ENCODE results near the gene IFITM1. TPM values are rescaled to one million over a fixed set of nuclear protein-coding genes. Genes with fewer than 3 reads are reported as not detected.

The IFITM1 gene
- total and polyA plus RNA-seq, 2 donors, result 206 to 463 TPM

DNA sequence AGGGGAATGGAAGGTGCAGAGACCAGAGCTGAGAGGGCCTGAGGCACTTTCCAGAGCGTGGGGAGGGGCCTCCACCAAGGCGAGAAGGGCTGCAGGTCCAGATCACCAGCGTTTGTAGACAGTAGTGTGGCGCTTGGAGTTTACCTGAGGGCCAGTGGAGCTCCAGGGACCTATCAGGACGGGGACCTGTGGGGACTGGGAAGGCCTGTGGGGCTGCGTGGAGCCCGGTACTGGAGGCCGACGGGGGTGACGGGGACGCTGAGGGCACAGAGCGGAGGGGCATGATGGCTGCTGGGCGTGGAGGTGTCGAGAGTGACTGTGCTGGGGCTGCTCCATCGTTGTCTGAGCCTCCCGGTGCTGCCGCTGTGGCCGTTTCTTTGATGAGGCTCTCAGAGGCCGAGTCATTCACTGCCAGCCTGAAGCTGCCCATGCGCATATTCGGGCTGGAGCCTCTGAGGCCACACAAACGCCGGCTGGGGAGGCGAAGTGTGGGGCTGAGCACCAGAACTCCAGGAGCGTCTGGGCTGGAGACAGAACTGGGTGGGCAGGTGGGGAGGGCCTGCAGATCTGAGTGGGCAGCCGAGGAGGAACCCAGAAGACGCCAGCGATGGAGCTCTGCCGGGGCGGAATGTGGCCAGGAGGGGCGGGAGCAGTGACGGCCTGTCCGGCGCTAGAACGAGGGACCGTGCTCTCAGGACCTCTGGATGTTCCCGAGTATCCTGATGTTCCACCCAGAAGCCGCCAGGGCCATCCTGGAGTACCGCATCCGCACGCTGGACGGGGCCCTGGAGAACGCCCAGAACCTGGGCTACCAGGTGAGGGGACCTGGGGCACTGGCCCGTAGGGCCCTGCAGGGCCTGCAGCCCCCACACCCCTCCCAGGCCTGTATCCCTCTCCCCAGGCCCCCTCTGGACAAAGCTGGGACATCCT lies 22.3 kb upstream of the IFITM1 start:
- no peak for DNase-seq (ENCODE audit: low read depth in 6 of 9, low spot score in 9 of 9)
- H3K4me3 ChIP-seq (ENCODE audit: low read length in 2 of 2), result no peak overlapping the region
- H3K36me3 ChIP-seq (ENCODE audit: control insufficient read depth in 2 of 2, insufficient read depth in 2 of 2, low read length in 1 of 2), result peaks cover 12 to 42% of the 10 kb centered on the region in 2 donors
- peaks cover 0 to 18% of the 10 kb centered on the region in 2 donors for H3K27me3 ChIP-seq (ENCODE audit: control insufficient read depth in 2 of 2, insufficient read depth in 1 of 2, low read length in 1 of 2)
- 97% methylated on average over 44 of the region's 44 CpGs for WGBS
- H3K9me3 ChIP-seq (ENCODE audit: control insufficient read depth in 2 of 2, insufficient read depth in 1 of 2, low read length in 1 of 2), result no peaks in the 10 kb centered on the region
- H3K4me1 ChIP-seq (ENCODE audit: control insufficient read depth in 2 of 2, insufficient read depth in 2 of 2, low read length in 2 of 2), result peaks cover 12 to 65% of the 10 kb centered on the region in 2 donors
- H3K27ac ChIP-seq (ENCODE audit: low read depth in 1 of 2, low read length in 1 of 2), result peak overlapping the region in 1 of 2 donors; percentile 93

DNA sequence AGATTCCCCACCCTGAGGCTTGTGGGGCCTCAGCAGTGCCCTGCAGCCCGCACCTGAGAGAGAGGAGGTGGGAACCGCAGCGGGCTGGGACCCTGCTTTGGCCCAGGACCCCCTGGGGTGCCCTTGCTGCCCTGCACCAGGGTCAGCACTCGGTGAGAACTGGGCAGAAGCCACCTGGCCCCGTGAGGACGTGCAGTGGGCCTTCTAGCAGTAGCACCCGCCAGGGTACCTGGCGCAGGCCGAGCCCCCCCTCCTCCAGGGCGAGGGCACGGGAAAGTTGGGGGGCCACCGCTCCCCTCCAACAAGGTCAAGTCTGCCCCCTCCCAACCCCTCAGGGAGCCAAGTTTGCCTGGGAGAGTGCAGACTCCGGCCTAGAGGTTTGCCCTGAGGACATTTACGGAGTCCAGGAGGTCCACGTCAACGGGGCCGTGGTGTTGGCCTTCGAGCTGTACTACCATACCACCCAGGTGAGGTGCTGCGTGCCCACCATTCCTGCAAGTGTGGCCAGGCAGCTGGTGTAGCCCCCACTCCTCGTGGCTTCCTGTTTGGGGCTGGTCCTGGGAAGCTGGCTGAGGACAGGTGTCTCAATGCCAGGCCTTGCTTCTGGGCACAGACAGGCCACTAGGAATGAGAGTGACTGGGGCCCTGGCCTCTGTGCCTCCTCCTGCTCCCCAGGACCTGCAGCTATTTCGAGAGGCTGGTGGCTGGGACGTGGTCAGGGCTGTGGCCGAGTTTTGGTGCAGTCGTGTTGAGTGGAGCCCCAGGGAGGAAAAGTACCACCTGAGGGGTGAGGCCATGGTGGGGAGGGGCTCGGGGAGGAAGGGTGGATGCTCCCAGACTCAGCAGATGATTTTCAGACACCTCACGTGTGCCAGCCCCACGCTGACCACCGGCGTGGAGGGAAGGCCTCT lies 21.4 kb upstream of the IFITM1 start:
- WGBS, result 94% methylated on average over 29 of the region's 29 CpGs
- no peak overlapping the region for H3K27ac ChIP-seq (ENCODE audit: low read depth in 1 of 2, low read length in 1 of 2)
- peaks cover 0 to 12% of the 10 kb centered on the region in 2 donors for H3K27me3 ChIP-seq (ENCODE audit: control insufficient read depth in 2 of 2, insufficient read depth in 1 of 2, low read length in 1 of 2)
- DNase-seq (ENCODE audit: low read depth in 6 of 9, low spot score in 9 of 9), result no peak
- H3K4me3 ChIP-seq (ENCODE audit: low read length in 2 of 2), result no peak overlapping the region
- H3K9me3 ChIP-seq (ENCODE audit: control insufficient read depth in 2 of 2, insufficient read depth in 1 of 2, low read length in 1 of 2), result no peaks in the 10 kb centered on the region
- peaks cover 12 to 40% of the 10 kb centered on the region in 2 donors for H3K36me3 ChIP-seq (ENCODE audit: control insufficient read depth in 2 of 2, insufficient read depth in 2 of 2, low read length in 1 of 2)
- peaks cover 10 to 66% of the 10 kb centered on the region in 2 donors for H3K4me1 ChIP-seq (ENCODE audit: control insufficient read depth in 2 of 2, insufficient read depth in 2 of 2, low read length in 2 of 2)

GRCh38 chr11:293271-293851 lies 20.5 kb upstream of the IFITM1 start:
- H3K4me3 ChIP-seq (ENCODE audit: low read length in 2 of 2), result no peak overlapping the region
- DNase-seq (ENCODE audit: low read depth in 6 of 9, low spot score in 9 of 9), result no peak
- H3K27me3 ChIP-seq (ENCODE audit: control insufficient read depth in 2 of 2, insufficient read depth in 1 of 2, low read length in 1 of 2), result peaks cover 0 to 9% of the 10 kb centered on the region in 2 donors
- H3K9me3 ChIP-seq (ENCODE audit: control insufficient read depth in 2 of 2, insufficient read depth in 1 of 2, low read length in 1 of 2), result no peaks in the 10 kb centered on the region
- WGBS, result 95% methylated on average over 18 of the region's 18 CpGs
- peaks cover 10 to 66% of the 10 kb centered on the region in 2 donors for H3K4me1 ChIP-seq (ENCODE audit: control insufficient read depth in 2 of 2, insufficient read depth in 2 of 2, low read length in 2 of 2)
- H3K27ac ChIP-seq (ENCODE audit: low read depth in 1 of 2, low read length in 1 of 2), result no peak overlapping the region
- H3K36me3 ChIP-seq (ENCODE audit: control insufficient read depth in 2 of 2, insufficient read depth in 2 of 2, low read length in 1 of 2), result peaks cover 12 to 40% of the 10 kb centered on the region in 2 donors

DNA sequence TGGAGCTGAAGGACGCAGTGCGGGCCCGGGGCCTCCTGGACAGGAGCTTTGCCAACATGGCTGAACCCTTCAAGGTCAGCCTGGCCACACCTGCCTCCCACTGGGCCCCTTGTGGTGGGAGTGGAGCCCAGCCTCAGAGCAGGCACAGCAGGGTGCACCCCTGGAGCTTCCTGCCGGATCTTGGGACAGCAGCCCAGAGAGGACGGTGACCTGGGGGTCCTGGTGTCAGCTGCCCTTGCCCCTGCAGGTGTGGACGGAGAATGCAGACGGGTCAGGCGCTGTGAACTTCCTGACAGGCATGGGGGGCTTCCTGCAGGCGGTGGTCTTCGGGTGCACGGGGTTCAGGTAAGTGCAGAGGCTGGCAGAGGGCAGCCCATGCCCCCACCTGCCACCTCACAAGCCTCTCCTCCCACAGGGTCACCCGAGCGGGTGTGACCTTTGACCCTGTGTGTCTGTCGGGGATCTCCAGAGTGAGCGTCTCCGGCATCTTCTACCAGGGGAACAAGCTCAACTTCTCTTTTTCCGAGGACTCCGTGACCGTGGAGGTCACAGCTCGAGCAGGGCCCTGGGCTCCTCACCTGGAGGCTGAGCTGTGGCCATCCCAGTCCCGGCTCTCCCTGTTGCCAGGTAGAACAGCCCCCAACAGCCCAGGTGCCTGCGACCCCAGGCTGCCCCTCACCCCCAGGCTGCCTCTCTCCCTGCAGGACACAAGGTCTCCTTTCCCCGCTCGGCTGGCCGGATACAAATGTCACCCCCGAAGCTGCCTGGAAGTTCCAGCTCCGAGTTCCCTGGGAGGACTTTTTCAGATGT lies 19.8 kb upstream of the IFITM1 start:
- peaks cover 12 to 40% of the 10 kb centered on the region in 2 donors for H3K36me3 ChIP-seq (ENCODE audit: control insufficient read depth in 2 of 2, insufficient read depth in 2 of 2, low read length in 1 of 2)
- no peak overlapping the region for H3K4me3 ChIP-seq (ENCODE audit: low read length in 2 of 2)
- H3K27me3 ChIP-seq (ENCODE audit: control insufficient read depth in 2 of 2, insufficient read depth in 1 of 2, low read length in 1 of 2), result peaks cover 0 to 11% of the 10 kb centered on the region in 2 donors
- no peak overlapping the region for H3K27ac ChIP-seq (ENCODE audit: low read depth in 1 of 2, low read length in 1 of 2)
- H3K9me3 ChIP-seq (ENCODE audit: control insufficient read depth in 2 of 2, insufficient read depth in 1 of 2, low read length in 1 of 2), result no peaks in the 10 kb centered on the region
- 95% methylated on average over 27 of the region's 27 CpGs for WGBS
- peaks cover 10 to 67% of the 10 kb centered on the region in 2 donors for H3K4me1 ChIP-seq (ENCODE audit: control insufficient read depth in 2 of 2, insufficient read depth in 2 of 2, low read length in 2 of 2)
- no peak for DNase-seq (ENCODE audit: low read depth in 6 of 9, low spot score in 9 of 9)

GRCh38 chr11:294780-295179 lies 19.1 kb upstream of the IFITM1 start:
- WGBS, result 97% methylated on average over 16 of the region's 16 CpGs
- Histone ChIP-seq H3K9me3 (ENCODE audit: control insufficient read depth in 2 of 2, insufficient read depth in 1 of 2, low read length in 1 of 2) (no peaks in the 10 kb centered on the region), H3K4me3 (ENCODE audit: low read length in 2 of 2) (no peak overlapping the region), H3K36me3 (ENCODE audit: control insufficient read depth in 2 of 2, insufficient read depth in 2 of 2, low read length in 1 of 2) (peaks cover 12 to 40% of the 10 kb centered on the region in 2 donors), H3K27me3 (ENCODE audit: control insufficient read depth in 2 of 2, insufficient read depth in 1 of 2, low read length in 1 of 2) (peaks cover 0 to 17% of the 10 kb centered on the region in 2 donors), H3K4me1 (ENCODE audit: control insufficient read depth in 2 of 2, insufficient read depth in 2 of 2, low read length in 2 of 2) (peaks cover 4 to 66% of the 10 kb centered on the region in 2 donors), H3K27ac (ENCODE audit: low read depth in 1 of 2, low read length in 1 of 2) (no peak overlapping the region)
- no peak for DNase-seq (ENCODE audit: low read depth in 6 of 9, low spot score in 9 of 9)

DNA sequence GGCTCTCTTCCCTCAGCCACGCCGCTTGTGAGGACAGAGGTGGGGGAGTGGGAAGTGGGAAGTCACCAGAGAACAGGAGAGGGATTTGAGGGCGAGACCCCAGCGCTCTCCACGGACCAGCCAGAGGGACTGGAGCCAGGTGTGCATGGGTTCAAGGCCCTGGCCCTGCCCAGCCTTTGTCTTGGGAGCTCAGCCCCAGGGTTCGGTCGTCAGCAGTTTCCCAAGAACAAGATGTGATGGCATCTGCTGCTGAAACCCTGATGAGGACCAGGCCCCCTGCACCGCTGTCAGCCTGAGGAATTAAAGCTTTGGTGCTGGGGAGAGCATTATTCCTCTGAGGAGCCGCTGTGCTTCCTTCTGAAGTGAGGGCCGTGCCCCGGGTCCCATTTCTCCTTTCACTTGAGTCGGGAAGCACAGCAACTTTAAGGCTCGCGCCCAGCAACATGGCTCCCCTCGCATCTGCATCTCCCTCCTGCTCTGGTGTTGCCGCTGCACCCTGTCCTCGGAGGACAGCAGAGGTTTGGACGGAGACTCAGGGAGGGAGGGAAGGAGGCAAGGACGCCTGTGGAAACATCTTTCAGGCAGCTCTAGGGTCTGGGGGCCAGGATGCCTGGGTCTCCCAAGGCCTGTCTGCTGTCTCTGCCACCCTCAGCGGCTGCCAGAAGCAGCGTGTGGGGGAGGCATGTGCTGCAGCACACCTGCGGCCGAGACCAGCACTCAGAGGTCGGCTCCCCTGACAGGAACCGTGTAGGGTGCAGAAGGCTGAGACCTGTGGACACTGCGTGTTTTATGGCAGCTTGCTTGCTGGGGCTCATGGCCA lies 18.3 kb upstream of the IFITM1 start:
- 87% methylated on average over 26 of the region's 26 CpGs for WGBS
- no peak overlapping the region for H3K27ac ChIP-seq (ENCODE audit: low read depth in 1 of 2, low read length in 1 of 2)
- peak in 1 of 9 donors; percentile 40 for DNase-seq (ENCODE audit: low read depth in 6 of 9, low spot score in 9 of 9)
- H3K27me3 ChIP-seq (ENCODE audit: control insufficient read depth in 2 of 2, insufficient read depth in 1 of 2, low read length in 1 of 2), result peaks cover 0 to 24% of the 10 kb centered on the region in 2 donors
- H3K9me3 ChIP-seq (ENCODE audit: control insufficient read depth in 2 of 2, insufficient read depth in 1 of 2, low read length in 1 of 2), result peaks cover 0 to 5% of the 10 kb centered on the region in 2 donors
- peaks cover 12 to 40% of the 10 kb centered on the region in 2 donors for H3K36me3 ChIP-seq (ENCODE audit: control insufficient read depth in 2 of 2, insufficient read depth in 2 of 2, low read length in 1 of 2)
- no peak overlapping the region for H3K4me3 ChIP-seq (ENCODE audit: low read length in 2 of 2)
- peaks cover 0 to 60% of the 10 kb centered on the region in 2 donors for H3K4me1 ChIP-seq (ENCODE audit: control insufficient read depth in 2 of 2, insufficient read depth in 2 of 2, low read length in 2 of 2)

DNA sequence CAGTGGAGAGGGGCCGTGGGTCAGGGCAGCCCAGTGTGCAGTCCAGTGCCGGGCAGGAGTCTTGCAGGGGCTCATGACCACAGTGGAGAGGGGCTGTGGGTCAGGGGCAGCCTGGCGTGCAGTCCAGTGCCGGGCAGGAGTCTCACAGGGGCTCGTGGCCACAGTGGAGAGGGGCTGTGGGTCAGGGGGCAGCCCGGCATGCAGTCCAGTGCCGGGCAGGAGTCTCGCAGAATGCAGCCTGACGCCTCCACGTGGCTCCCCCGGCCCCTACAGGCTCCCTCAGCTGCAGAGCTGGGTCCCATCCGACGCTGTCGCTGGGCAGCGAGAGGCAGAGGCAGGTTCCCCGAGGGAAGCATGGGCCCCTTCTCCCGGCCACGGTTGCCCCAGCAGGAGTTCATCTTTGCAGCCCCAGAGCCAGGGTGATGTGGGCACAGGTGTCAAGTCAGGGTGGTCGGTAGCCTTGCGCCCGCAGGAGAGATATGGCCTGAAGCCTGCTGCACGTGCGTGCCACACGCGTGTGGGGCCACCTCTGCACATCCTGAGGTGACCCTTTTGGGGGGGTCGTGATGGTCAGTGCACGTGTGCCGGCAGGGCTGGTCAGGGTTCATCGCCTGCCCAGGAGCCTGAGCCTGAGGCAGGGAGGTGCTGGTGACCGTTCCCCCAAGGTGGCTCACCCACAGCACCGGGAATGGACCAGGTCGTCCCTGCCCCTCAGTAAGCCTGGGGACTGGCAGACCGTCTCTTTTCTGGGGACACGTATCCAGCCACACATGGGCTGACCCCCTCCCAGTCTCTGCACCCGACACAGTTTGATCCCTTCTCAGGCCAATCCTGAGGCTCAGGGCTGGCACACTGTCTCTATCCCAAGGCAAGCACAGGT lies 17.4 kb upstream of the IFITM1 start:
- Histone ChIP-seq H3K4me3 (ENCODE audit: low read length in 2 of 2) (no peak overlapping the region), H3K9me3 (ENCODE audit: control insufficient read depth in 2 of 2, insufficient read depth in 1 of 2, low read length in 1 of 2) (peaks cover 0 to 5% of the 10 kb centered on the region in 2 donors), H3K36me3 (ENCODE audit: control insufficient read depth in 2 of 2, insufficient read depth in 2 of 2, low read length in 1 of 2) (peaks cover 12 to 39% of the 10 kb centered on the region in 2 donors), H3K27me3 (ENCODE audit: control insufficient read depth in 2 of 2, insufficient read depth in 1 of 2, low read length in 1 of 2) (peaks cover 0 to 29% of the 10 kb centered on the region in 2 donors), H3K27ac (ENCODE audit: low read depth in 1 of 2, low read length in 1 of 2) (no peak overlapping the region), H3K4me1 (ENCODE audit: control insufficient read depth in 2 of 2, insufficient read depth in 2 of 2, low read length in 2 of 2) (peaks cover 0 to 52% of the 10 kb centered on the region in 2 donors)
- DNase-seq (ENCODE audit: low read depth in 6 of 9, low spot score in 9 of 9), result no peak
- 90% methylated on average over 35 of the region's 35 CpGs for WGBS

Data from thymus (tissue), 11 donors.